ENCODE results near the gene P3H4.

Gene P3H4

DNA sequence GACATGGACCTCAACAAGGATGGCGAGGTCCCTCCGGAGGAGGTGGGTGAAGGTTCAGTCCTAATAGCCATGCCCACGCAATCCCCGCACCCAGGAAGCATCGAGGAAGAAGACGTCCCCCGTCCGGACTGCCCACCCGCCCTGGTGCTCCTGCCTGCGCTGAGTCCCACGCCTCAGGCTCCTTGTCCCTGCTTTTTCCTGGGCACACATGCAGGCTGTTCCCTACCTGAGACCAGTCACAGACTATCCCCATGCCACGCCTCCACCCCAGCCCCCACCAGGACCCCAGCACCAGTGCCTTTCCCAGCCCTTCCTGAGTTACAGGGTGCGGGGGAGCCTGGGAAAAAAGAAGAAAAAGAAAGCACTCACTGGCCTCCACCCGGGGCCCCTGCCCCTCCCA is 10.0 kb upstream of the P3H4 start:
- DNase-seq: no peak

DNA sequence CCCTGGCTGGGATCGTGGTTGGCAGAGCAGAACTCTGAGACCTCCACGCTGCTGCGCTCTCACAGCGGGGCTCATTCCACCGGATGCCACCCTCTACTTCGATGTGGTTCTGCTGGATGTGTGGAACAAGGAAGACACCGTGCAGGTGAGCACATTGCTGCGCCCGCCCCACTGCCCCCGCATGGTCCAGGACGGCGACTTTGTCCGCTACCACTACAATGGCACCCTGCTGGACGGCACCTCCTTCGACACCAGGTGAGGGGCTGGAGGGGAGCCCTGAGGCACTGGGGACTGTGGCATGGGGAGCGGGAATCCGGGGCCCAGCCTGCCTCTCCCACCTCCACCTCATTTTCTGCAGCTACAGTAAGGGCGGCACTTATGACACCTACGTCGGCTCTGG is 6.3 kb upstream of the P3H4 start:
- no peak for DNase-seq

DNA sequence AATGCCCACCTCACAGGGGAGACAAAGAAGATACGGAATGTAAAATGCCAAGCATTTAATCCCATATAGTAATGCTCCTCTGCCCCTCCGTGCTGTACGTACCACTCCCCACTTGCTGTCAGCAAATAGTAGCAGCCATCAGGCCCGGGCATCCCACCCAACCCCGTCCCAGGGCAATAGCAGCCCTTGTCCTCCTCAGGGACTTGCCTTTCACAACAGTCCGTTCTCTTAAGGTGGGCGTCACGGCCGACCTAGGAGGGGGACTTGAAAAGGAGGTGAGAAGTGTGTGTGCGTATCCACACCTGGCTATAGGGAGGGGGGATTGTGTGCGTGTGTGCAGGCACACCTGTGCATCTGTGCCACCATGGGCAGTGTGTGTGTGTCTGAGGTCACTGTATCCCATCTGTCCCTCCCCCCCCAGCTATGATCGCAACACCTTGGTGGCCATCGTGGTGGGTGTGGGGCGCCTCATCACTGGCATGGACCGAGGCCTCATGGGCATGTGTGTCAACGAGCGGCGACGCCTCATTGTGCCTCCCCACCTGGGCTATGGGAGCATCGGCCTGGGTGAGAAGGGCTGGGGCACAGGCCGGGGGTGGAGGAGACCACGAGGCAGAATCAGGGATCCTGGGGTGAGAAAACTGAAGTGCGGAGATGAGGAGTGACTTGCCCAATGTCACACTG is 5.0 kb upstream of the P3H4 start:
- DNase-seq: no peak

DNA sequence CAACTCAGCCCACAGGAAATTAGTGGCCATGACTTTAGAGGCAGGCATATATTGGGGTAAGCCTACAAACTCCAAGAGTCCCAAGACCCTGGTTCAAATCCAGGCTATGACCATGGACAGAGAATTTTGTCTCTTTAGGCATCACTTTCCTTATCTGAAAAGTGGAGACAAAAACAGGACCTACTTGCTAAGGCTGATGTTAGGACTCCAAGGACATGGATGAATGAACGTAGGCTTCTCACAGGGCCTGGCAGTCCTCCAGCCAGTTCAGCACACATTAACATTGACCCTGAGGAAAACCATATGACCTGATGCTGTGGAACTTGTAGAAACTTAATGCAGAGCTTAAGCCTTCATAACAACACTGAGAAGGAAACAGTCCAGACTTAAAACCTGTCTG is 2.4 kb upstream of the P3H4 start:
- no peak for DNase-seq

DNA sequence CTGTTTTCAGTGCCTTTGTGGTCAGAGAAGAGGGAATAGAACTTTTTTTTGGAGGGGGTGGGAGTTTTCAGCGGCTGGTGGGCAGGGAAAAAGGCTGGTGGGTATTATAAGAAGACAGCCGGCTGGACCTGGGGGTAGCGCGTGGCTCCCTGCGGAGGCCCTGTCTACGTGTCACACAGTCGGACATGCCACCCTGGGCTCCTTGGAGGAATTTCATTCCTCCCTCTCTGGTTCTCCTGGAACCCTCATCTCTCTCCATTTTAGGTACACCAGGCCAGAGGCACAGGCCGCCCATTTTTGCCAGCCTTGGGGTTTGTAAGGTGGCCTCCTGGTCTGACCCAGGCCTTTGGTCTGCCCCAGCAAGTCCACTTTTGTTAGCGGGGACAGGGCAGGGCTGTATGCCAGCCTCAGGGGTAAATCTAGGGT is 2.0 kb upstream of the P3H4 start:
- DNase-seq: no peak

DNA sequence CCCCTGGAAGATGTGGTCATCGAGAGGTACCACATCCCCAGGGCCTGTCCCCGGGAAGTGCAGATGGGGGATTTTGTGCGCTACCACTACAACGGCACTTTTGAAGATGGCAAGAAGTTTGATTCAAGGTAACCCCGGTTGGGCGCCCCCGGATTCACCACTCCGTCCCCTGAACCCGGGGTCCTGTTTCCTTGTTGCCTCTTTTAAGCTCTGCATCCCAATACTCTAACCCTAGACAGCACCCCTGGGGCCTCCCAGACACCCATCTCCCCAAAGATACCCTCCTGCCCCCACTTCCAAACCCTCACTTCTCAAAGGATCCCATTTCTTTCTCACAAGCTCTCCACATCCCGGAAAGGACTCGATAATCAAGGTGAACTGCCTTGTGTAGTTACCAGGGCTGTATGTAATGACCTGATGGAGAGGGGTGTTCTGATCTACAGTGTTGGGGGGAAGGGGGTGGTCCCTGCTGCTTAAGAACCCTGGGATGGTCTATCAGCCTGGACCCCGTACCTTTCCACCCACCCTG is 1.5 kb upstream of the P3H4 start:
- no peak for DNase-seq

DNA sequence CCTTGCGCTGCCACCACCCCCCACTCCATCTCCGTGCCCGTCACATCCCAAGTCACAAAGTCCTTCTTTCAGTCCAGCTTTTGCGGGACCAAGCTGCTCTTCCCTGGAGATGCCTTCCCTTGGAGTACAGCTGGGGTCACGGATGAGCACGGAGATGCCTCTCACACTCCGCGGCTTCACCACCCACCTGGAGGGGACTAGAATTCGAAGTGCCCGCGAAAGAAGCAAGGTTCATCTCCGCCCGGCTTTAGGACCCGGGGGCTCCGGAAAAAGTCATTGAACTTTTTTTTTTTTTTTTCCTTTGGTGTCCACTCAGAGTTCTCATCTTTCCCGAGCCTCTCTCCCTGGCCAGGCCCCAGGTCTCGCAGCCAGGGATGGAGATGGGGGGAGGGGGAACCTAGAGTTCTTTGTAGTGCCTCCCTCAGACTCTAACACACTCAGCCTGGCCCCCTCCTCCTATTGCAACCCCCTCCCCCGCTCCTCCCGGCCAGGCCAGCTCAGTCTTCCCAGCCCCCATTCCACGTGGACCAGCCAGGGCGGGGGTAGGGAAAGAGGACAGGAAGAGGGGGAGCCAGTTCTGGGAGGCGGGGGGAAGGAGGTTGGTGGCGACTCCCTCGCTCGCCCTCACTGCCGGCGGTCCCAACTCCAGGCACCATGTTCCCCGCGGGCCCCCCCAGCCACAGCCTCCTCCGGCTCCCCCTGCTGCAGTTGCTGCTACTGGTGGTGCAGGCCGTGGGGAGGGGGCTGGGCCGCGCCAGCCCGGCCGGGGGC is 817 bp upstream of the P3H4 start, which contains the start of gene FKBP10:
FKBP10 (plus strand) TSS at position 624 of the 771 bp plus-strand sequence; CDS start at position 655, 31 bp downstream.
- DNase-seq: peak; percentile 22

DNA sequence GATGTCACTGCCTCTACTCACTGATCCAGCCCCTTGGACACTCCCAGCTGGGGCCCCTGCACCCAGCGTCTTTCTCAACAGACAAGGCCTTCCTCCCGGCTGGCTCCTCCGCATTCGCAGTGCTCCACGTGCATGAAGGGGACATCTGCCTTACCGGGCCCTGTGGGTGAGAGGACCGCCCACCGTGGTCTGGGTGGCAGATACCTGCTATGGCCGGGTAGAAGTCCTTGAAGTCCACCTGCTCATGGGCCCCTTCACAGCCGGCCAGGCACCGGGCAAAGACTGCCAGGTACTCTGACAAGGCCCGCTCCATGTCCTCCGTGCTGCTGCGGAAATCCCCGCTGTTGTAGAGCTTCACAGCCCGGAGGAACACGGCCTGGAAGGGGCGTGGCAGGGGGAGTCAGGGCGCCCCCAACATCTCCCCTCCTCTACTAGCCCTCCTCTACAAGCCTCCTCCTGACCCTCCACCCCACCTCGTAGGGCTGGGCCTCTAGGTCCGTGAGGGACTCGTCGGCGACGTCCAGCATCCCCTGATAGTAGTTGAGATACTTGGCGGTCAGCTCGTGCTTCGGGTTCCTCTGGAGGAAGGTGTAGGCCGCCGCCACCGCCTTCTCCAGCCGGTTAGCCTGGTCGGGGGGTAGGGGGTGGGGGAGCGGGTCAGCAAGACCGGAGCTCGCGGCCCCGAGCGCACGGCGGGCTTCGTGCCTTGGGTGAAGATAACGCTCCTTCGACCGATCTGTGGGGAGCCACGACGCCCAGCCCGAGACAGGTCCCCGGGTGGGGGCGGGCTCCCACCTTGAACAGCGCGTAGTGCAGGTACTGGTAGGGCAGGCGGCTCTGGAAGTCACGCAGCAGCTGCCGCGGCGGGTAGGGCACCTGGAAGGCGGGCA is 845 bp downstream of the P3H4 start:
- no peak for DNase-seq

DNA sequence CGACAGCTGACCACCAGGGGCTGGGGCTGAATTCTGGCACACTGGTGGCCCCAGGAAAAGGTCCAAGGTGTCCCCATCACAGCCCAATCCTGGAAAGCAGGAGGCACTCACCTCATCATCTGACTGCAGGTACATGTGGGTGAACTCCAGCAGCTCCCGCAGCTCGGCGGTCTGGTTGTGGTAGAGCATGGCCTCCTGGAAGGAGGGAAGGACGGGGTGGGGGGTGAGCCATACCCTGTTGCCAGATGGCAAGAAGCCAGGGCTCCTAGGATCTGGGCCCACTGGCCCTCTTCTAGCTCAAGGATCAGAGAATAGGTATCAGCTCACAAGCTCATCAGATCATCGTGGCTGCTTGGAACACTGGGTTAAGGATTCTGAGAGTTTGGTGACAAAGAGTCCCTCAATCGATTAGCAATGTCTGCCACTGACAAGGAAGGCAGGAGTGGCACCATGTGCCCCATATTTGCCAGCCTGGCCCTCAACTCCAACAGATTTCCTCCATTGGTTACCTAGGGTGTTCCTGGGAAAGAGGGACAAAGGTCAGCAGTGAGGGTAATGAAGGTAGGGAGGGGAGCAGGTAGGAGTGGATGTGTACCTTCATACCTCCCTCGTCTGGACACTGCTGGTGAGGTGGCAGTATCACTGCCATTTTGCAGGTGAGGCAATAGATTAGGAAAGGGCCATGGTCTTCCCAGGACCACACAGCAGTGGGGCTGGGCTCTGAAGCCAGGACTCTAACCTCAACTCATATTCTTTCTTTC is 4.9 kb downstream of the P3H4 start:
- DNase-seq: no peak

DNA sequence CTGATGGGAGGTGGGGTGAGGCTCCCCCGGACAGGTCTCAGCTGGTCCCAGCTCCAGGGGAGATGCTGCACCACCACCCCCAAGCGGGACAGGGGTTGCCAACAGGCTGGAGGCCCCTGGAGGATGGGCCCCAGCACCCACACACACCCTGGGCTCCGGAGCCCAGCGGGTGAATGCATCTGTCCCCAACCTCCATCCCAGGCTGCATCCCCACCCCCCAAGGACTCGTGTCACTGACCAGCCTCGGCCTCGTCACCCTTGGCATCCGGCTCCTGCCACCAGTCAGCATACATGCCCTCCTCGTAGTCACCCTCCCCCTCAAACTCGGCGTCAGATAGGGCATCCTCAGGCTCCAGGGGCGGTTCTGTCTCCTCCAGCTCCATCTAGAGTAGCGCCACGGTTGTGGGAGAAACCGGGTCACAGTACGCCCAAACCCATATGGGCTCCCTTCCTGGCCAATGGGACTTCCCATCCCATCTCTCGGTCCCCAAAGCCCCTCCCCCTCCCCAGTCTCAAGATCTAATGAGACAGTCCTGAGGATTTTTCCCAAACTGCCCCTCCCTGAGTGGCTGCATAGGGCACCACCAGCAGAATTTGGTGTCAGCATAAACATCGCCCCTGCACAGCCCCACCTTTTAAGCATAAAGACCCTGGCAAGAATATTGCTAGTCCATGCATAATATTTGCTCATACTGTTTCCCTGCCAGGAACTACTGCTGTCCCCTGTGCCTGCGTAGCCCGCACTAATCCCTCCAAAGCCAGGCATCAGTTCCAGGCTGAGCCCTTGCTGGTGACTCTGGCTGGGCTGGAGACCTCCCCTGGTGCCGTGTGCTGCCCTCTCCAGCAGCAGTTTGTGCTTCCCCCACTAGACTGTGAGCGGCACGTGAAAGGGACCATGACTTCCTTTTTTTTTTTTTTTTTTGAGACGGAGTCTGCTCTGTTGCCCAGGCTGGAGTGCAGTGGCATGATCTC is 8.4 kb downstream of the P3H4 start:
- no peak for DNase-seq

DNA sequence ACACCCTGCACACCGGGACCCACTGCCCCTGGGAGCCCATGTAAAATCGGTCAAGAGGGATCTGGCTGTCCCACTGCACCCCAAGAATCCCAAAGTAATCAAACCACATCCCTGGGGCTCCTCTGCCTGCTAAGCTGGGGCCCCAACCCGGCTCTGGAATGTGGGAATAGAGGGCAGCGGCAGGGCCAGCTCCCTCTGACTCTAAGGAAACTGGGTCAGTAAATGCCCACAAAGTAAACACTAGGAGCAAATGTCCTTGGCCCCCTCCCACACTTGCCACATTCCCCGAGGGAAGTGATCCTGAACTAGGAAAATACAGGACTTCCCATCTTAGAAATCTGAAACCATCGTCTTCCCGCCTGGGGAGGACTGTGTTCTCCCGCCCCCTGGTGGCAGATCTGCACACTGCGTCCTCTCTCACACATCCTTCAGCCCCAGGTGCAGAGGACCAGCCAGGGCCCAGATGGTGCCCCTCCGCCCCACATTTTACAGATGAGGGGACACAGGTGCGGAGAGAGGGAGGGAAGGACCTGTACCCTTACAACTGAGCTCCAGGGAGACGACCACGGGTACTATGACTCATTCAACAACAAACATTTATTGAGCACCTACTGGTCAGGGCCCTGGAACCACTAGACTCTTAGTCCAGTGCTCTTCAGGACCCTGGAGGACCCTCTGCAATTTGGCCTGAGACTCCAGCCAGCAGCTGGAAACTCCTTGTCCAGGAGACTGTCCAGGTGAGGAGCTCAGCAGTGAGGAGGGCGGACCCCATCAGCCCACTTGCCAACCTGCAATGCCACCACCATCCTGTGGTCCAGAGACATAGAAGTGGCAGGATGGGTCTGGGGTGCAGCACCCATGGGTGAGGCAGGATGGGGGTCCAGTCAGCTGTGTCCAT is 10.1 kb downstream of the P3H4 start:
- peak; percentile 56 for DNase-seq

DNA sequence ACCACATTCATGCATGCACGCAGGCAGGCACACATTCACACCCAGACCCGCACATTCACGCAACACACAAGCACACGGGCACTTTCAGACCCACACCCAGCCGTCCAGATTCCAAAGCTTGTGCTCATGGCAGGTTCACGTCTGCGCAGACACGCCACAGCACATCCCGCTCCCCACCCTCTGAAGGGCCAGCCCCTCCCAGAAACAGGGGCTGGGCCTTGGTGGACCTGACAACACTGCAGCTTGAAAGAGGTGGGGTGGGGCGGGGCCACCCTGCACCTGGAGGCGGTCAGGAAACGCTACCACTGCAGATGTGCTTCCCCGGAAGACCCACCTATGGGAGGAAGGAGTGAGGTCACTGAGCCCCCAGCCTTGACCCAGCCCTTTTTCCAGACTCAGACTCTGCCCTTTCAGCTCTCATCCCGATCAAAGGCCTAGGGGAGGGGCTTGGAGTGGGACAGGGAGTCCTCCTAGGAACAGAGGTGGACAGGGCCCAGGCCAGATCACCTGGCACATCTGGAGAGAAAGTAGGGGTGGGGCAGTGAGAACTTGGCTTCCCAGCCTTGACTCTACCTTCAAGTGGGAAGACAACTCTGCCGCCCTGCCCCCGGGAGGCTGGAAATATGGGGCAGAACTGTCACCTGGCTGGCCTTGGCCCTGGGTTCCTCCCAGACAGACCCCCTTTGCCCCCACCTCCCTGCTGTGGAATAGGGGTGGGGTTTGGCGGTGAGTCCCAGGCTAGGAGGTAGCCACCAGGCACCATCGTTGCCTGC is 11.0 kb downstream of the P3H4 start:
- DNase-seq: no peak

DNA sequence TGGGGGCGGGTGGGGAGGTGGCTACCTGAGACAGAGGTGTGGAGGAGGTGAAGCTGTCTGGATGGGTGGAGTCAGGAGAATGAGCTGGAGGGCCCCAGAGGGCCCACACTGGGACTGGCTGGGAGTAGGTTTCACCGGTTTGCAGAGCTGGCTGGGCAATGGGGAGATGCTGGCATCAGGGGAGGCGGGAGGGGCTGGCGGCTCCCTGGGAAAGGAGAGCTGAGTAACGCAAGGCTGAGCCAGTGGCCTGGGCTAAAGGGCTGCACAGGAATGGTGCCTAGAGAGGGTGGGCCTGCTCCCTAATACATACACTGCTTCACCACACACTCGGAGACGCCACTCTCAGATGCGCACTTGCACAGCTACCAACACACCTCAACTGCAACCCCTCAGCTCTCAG is 12.4 kb downstream of the P3H4 start:
- DNase-seq: no peak

DNA sequence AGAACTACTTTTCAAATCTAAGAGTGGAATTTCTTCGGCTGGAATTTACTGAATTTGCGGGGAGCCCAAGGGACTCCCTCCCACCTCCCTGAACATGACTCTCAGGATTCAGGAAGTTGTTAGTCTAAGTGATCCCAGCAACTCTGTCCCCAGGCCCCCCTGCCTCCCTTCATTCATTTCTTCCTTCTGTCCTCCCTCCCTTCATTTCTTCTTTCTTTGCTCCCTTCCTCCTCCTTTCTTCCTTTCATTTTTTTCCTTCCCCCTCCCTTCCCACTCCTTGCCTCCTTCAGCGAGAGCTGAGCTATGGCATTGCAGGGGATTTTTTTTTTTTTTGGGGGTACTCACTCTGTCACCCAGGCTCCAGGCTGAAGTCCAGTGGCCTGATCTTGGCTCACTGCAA is 14.4 kb downstream of the P3H4 start:
- DNase-seq: no peak

DNA sequence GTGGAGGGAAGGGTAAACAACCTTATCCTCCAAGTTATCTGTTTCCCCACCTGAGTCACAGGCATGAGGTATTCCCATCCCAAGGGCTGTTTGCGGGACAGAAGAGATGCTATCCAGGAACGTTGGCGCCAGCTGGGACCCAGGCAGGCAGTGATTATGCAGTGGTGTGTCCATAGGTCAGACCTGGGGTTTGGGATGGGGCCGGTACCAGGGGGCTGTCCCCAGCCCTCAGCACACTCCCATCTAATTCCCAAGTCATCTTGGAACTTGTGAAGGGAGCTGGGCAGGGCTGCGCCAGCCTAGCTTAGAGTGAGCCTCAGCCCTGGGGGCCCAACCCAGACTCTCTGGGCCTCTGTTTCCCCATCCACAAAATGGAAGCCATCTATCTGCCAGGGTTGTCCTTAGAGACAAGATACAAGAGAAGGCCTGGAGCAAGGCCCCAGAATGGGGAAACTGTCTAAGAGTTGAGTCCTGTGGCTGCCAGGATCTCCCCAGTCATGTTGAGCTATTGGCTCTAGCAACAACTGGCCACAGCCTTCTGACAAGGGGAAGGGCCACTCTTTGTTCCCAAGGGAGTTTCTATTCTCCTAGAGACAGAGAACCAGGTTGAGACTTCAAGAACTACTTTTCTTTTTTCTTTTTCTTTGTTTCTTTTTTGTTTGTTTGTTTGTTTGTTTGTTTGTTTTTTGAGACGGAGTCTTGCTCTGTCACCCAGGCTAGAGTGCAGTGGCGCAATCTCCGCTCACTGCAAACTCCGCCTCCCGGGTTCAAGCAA is 15.4 kb downstream of the P3H4 start:
- no peak for DNase-seq

DNA sequence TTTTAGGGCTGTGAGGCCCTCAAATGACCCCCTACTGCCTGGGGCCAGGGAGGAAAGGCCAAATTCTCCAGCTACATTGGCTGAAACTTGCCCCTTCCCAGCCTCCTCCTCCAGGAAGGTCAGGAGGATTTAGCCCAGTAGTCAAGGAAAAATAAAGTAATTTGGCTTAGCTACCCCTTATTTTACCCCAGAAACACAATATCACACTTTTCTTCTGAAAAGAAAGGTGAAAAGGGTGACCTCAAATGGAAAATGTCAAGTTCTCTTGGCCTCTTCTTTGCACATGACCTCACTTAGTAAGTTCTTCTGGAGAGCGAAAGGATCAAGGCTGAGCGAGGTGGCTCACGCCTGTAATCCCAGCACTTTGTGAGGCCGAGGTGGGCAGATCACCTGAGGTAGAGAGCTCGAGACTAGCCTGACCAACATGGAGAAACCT is 17.2 kb downstream of the P3H4 start:
- no peak for DNase-seq

DNA sequence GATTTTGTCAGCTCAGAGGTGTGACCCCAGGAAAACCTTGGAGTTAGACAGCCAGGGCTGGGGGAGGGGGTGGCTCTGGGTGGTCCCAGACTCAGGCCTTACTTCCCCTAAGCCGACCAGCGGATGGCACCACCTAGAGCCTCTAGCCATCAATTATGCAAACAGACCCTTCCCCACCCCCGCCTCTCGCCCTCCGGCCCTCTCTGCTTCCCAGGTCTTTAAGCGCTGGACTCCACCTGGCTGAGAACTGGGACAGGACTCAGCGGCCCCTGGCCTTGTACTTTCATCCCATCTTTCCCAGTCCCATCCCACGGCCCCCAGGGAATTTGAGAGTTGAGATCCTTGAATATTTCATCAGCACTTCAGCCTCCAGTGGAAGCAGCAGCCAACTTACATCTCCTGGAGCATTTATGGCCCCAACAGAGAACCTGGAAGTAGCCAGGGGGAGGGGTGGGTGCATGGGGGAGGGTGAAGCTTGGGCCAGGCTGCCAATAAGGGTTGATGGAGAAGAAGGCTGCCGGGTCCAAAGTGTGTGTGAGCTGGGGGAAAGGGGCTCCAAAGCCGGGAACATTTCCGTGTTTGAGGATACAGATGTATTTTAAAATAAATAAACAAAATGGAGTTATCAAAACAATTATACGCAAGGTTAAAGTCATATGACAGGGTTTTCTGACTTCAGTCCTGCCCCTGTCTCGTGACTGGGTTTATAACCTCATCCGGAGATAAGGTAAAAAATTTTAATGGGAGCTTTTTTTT is 17.8 kb downstream of the P3H4 start:
- DNase-seq: no peak
